ENCODE measurements around the gene RGS12. TPM values are rescaled to one million over a fixed set of nuclear protein-coding genes. Genes with fewer than 3 reads are reported as not detected.

The RGS12 gene
- total RNA-seq, 1 donor from 2014 or later, result 34.2 TPM

GRCh38 chr4:3302786-3303564 lies 10.2 kb downstream of the RGS12 start:
- DNase-seq (ENCODE audit: low read depth), result no peak
- TF ChIP-seq CTCF (IDR thresholded peaks at IDR 0.05; ENCODE audit: insufficient read depth, low read length, severe bottlenecking), result no peak
- no peak overlapping the region for H3K4me3 ChIP-seq (ENCODE audit: low read depth, low read length)
- no peaks in the 10 kb centered on the region for H3K36me3 ChIP-seq (ENCODE audit: control insufficient read depth, insufficient read depth, low read length)
- peak; percentile 77 for FAIRE-seq
- peaks cover 15% of the 10 kb centered on the region for H3K27me3 ChIP-seq (ENCODE audit: control insufficient read depth, insufficient read depth, low read length)

GRCh38 chr4:3303565-3303824 lies 10.7 kb downstream of the RGS12 start:
- DNase-seq (ENCODE audit: low read depth) (no peak), FAIRE-seq (no peak)
- H3K27me3 ChIP-seq (ENCODE audit: control insufficient read depth, insufficient read depth, low read length), result peaks cover 18% of the 10 kb centered on the region
- H3K36me3 ChIP-seq (ENCODE audit: control insufficient read depth, insufficient read depth, low read length), result no peaks in the 10 kb centered on the region
- TF ChIP-seq CTCF (IDR thresholded peaks at IDR 0.05; ENCODE audit: insufficient read depth, low read length, severe bottlenecking), result no peak
- H3K4me3 ChIP-seq (ENCODE audit: low read depth, low read length), result no peak overlapping the region

- DNase-seq (ENCODE audit: low read depth), result no peak
- H3K4me3 ChIP-seq (ENCODE audit: low read depth, low read length), result no peak overlapping the region
- no peak for FAIRE-seq
- peaks cover 21% of the 10 kb centered on the region for H3K27me3 ChIP-seq (ENCODE audit: control insufficient read depth, insufficient read depth, low read length)
- H3K36me3 ChIP-seq (ENCODE audit: control insufficient read depth, insufficient read depth, low read length), result no peaks in the 10 kb centered on the region
- no peak for TF ChIP-seq CTCF (IDR thresholded peaks at IDR 0.05; ENCODE audit: insufficient read depth, low read length, severe bottlenecking)
Measured at GRCh38 chr4:3303923-3304710, 11.3 kb downstream of the RGS12 start.

GRCh38 chr4:3304831-3305609 lies 12.2 kb downstream of the RGS12 start:
- no peak for TF ChIP-seq CTCF (IDR thresholded peaks at IDR 0.05; ENCODE audit: insufficient read depth, low read length, severe bottlenecking)
- no peak for FAIRE-seq
- H3K36me3 ChIP-seq (ENCODE audit: control insufficient read depth, insufficient read depth, low read length), result no peaks in the 10 kb centered on the region
- DNase-seq (ENCODE audit: low read depth), result no peak
- no peak overlapping the region for H3K4me3 ChIP-seq (ENCODE audit: low read depth, low read length)
- peaks cover 16% of the 10 kb centered on the region for H3K27me3 ChIP-seq (ENCODE audit: control insufficient read depth, insufficient read depth, low read length)

GRCh38 chr4:3305610-3306371 lies 13.0 kb downstream of the RGS12 start:
- DNase-seq (ENCODE audit: low read depth) (peak; percentile 23), FAIRE-seq (no peak)
- no peak for TF ChIP-seq CTCF (IDR thresholded peaks at IDR 0.05; ENCODE audit: insufficient read depth, low read length, severe bottlenecking)
- Histone ChIP-seq H3K36me3 (ENCODE audit: control insufficient read depth, insufficient read depth, low read length) (no peaks in the 10 kb centered on the region), H3K27me3 (ENCODE audit: control insufficient read depth, insufficient read depth, low read length) (peaks cover 16% of the 10 kb centered on the region), H3K4me3 (ENCODE audit: low read depth, low read length) (no peak overlapping the region)

Data from bronchial epithelial cell (primary cell).